NCI-H187 (cell line): Measurements from ENCODE around the gene SIX2.
"Not testable (repeated sequence)": the region's sequence is repeated elsewhere in the genome, so short reads cannot be mapped to it uniquely, and the experiment has no call there.

Experiments used
- DNase-seq, 2 experiments: peaks; one replicate each; lab custom pipeline; 2025; lab: John Stamatoyannopoulos, UW

The SIX2 gene

GRCh38 chr2:45009303-45009927 is at the start of gene SIX2:
SIX2 (minus strand) TSS chr2:45009452; CDS start chr2:45009110, 342 bp downstream.
- peak; percentile 98 to 99 for DNase-seq

DNA sequence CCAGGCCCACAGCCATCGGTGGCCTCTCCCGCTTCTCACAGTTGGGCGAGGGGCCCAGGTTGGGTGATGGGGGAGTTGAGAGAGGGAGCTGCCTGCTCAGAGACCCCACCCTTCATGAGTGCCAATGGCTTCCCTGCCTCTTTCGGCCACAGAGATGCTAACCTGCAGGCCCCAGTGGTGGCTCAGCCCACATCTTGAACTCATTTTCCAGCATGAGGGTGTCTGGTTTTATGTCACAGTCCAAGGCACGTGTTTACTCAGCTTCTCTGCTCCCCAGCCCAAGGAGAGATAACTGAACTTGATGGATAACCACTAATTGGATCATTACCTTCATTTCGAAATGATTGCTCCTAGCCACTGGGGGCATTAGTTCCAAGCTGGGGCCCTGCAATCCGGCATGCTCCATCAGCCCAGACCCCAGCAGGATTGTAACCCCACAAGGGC is 45.9 kb upstream of the SIX2 start:
- DNase-seq, result no peak

DNA sequence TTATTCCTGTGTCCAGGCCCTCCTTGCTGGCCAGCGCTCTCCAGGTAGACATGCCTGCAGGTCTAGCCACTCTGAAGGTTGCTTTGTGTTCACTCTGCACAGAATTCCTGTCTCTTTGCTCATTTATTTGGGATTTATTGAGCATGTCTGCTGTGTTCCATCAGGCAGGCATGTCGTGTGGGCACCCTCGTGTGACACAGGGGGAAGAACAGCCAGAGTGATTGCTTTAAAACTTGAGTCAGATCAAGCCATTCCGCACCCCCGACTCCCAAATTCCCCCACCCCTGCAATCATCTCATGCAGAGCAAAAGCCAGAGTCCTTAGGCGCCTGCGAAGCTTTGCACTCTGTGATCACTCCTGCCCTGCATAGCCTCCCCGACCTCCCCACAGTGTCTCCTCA is 44.7 kb upstream of the SIX2 start:
- DNase-seq, result no peak

DNA sequence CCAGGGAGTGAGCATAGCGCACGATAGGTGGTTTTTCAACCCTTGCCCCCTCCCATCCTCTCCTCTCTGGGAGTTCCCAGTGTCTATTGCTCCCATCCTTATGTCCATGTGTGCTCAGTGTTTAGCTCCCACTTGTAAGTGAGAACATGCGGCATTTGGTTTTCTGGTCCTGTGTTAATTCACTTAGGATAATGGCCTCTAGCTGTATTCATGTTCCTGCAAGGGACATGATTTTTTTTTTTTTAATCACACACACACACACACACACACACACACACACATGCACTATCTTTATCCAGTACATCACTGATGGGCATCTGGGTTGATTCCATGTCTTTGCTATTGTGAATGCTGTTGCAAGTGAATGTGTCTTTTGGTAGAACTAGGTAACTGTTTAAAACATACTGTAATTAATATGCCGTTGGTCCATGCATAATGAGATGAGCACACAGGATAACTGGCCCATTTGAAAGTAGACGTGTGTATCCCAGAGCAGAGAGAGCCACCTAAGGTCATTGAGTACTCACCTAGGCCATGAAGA is 43.2 kb upstream of the SIX2 start:
- DNase-seq, result no peak

DNA sequence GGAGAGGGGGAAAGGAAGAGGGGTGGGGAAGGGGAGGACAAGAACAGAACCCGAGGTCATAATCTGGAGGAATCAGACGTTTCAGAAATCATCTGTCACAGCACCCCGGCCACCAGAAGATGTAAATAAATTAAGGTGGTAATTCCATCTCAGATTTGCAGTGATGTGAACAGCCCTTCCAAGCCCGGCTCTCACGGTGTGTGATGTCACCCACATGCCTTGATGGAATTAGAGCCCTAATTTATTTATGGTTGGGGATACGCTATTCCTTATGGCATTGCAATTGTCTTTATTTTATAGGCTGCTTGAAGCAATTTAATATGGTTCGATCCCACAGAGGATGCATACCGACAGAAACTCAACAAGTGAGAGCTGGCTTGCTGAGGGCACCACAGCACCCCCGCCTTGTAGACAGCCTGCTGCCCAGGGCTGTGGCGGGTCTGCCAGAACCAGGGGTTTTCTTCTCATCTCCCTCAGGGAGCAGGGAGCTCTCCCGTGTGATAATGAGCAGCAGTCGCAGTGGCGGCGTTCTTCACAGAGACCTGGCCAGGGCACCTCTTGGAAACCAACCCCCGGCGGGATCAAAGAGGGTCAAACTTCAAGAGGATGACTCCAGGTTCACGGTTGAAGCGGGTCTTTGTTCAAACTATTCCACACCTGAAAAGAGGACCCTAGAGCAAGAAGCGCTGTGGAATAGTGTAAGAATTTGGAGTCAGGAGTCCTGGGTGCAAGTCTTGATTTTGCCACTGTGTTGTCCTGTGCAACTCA is 40.5 kb upstream of the SIX2 start:
- DNase-seq, result no peak

GRCh38 chr2:45047301-45047700 is 38.0 kb upstream of the SIX2 start:
- no peak for DNase-seq

DNA sequence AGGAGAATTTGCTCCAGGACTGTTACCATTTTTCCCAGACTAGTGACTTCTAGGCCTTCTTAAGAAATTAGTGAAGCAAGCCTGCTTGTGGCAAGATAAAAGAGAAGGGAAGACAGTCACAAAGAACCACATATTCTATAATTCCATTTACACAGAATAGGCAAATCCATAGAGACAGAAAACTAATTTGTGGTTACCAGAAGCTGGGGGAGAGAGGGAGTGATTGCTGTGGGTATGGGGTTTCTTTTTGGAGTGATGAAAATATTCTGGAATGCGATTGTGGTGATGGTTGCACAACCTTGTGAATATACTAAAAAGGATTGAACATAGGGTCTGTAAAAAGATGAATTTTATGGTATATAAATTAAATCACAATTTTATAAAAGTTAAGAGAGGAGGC is 37.5 kb upstream of the SIX2 start:
- no peak for DNase-seq

GRCh38 chr2:45045706-45046105 is 36.5 kb upstream of the SIX2 start:
- no peak for DNase-seq

DNA sequence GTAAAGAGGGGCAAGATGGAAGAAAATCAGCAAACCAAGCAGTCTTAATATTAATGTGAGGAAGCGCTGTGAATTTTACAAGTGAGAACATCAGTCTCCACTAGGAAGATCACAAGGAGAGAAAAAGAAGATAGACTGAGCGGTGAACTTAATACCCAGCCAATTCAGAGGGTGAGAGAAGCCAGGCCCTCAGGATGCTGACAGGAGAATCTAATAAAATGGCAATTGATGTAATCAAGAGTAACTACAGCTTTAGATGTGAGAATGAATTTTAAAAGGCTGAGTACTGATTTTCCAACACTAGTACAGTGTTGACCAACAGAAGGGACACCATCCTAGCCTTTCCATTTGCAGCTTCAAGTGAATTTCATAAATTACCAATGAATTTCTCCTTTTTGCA is 35.7 kb upstream of the SIX2 start:
- no peak for DNase-seq

DNA sequence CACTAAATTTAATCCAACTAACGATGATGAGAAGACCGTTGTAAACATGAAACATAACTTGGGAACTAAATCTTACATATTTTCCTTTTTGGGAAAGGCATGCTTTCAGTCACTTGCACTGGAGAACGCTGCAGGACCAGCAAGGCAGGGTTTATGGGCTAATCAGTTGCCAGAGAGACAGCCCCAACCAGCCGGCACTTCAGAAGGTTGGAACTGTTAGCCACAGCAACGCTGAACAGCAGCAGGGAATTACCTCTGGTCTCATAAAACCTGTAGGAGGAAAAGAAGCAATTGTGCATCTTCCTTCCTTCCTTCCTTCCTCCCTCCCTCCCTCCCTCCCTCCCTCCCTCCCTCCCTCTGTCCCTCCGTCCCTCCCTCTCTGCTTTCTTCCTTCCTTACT is 33.9 kb upstream of the SIX2 start:
- DNase-seq, result no peak

DNA sequence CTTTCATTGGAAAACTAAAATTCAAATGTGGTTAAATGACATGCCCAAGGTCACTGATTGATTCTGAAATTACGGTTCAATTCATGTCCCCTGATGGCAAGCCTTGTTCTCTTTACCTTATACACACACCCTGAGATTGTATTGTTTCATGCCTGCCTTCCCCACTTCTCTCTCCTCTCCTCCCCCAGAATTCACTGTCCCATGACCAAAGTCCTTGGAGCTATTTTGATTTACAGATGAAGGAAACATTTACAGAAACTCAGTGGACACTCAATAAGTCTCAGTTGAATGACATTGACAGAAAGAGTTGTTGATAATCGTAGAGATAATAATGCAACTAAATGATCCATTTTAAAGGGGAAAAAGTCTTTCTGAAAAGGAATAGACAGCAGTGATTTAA is 33.1 kb upstream of the SIX2 start:
- no peak for DNase-seq

DNA sequence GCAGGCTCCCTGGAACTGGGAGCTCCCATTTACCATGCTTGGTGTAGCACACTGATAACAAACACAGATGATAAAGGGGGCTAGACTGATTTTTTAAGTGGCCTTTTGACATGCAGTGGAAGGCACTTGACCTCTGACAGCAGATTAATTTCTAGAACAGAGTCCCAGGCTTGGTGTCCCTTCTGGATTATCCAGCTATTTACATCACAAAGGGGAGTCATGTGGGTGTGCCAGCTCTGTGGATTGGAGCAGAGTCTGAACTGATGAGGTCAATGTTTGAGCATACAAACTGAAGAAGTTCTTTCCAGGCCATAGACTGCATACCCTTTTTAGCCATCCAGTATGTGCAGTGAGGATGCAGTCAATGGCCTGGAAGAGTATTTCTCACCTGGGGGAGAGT is 31.5 kb upstream of the SIX2 start:
- DNase-seq, result no peak

GRCh38 chr2:45039804-45040203 is 30.6 kb upstream of the SIX2 start:
- not testable (repeated sequence) for DNase-seq

DNA sequence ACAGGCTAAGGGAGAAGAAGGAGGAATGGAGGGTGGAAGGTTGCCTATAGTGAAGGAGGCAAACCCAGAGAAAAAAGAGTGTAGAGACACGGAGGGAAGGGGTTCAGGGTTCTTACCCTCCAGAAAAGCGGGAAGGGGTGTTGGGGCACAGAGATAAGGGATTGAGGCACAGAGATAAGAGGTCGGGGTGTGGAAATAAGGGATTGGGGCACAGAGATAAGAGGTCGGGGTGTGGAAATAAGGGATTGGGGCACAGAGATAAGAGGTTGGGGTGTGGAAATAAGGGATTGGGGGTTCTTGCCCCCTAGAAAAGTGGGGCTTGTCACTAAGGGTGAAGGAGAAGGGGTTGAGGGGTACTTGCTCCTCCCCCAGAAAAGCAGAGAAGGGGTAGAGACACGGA is 29.6 kb upstream of the SIX2 start:
- DNase-seq, result not testable (repeated sequence)

- DNase-seq, result no peak
Measured at GRCh38 chr2:45033302-45033701, 24.1 kb upstream of the SIX2 start.

DNA sequence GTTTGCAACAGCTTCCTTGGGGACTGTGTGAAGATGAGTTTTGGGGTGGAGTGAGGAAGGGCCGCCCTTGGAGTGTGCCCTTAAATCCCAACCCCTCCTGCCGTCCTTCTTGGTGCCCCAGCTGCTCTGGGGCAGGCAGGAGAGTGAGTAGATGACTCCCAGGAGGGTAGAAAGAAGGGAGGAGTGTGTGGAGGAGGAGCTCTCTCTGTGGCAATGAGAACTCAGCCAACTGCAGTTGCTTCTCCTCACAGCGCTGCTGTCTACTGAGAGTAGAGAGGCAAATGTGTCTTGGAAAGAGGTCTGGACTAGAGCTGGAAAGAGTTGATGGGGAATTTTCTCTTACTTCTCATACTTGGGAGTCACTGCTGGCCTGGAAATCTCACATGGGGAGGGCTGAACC is 21.8 kb upstream of the SIX2 start:
- no peak for DNase-seq

DNA sequence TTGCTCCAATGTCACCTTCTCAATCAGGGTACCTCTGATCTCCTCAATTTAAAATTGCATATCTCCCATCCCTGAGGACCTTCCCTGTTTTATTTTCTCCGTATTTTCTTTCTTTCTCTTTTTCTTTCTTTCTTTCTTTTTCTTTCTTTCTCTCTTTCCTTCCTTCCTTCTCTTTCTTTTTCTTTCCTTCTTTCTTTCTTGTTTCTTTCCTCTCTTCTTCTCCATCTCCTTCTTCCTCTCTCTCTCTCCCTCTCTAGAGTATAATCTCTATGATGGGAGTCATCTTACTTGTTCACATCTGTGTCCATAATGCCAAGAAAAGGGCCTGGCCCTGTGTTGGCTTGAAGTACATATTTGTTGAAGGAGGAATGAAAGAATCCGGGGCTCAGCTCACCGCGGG is 21.3 kb upstream of the SIX2 start:
- DNase-seq, result no peak

DNA sequence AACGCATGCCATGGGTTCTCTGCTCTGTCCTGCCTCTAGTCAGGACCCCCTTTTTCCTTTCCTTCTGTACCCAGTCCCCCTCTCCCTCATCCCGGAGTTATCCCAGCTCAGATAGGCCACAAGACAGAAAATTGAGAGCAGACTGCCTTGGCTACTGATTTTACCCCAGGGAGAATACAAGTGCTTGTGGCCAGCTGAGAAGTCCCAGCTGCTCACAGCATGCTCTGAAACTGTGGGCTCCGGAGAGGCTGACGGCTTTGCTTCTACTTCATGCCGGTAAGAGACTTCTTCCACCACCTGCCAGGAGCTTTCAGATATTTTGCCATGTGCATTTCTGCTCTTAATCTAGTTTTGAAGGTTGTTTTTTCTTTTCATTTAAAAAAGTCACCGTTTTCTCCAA is 20.0 kb upstream of the SIX2 start:
- peak; percentile 39 to 66 for DNase-seq

- DNase-seq, result no peak
Measured at GRCh38 chr2:45028276-45028675, 19.0 kb upstream of the SIX2 start.

- DNase-seq, result no peak
Measured at GRCh38 chr2:45026924-45027450, 17.7 kb upstream of the SIX2 start.

GRCh38 chr2:45024600-45025291 is 15.5 kb upstream of the SIX2 start:
- no peak for DNase-seq

- no peak for DNase-seq
Measured at GRCh38 chr2:45024097-45024496, 14.8 kb upstream of the SIX2 start.

DNA sequence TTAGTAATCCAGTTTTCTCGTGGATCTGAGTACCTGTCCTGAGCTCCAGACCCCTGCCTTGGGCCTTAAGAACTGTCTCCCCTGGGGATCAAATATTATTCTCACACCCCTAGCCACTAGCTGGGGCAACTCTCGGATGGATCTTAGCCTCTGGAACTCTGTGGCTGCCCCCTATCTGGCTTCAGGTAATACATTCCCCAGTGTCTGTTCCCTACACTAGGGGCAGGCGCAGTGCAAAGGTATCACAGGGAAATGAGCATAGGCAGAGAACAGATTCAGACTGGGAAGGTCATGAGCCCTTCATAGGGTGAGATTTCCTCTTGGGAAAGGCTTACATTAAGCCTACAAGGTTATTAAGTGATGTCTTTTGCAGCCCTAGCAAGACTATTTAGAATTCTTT is 11.2 kb upstream of the SIX2 start:
- no peak for DNase-seq
